ENCODE data around the gene PRR30.

Gene PRR30

GRCh38 chr2:27148801-27149439 is 9.7 kb upstream of the PRR30 start, which contains the start of gene TCF23:
Gene TCF23 (plus strand): TSS chr2:27149004. CDS start chr2:27149134, 130 bp downstream.
- H3K27me3 ChIP-seq (replicated peaks in 2 of 5; ENCODE audit: control insufficient read depth in 4 of 5, insufficient read depth in 5 of 5, low read length in 4 of 5): peaks cover 0 to 5% (median 0%) of the 10 kb centered on the region in 5 experiments
- no peaks in the 10 kb centered on the region for H3K4me1 ChIP-seq (ENCODE audit: control extremely low read depth in 1 of 4, control insufficient read depth in 4 of 4, insufficient read depth in 4 of 4, low read length in 3 of 4)
- DNase-seq: no peak
- POLR2A ChIA-PET: no interaction called here
- no peaks in the 10 kb centered on the region for H3K9me3 ChIP-seq (ENCODE audit: control extremely low read depth in 1 of 5, control insufficient read depth in 4 of 5, insufficient read depth in 2 of 5, low read depth in 1 of 5, low read length in 4 of 5)
- no peaks in the 10 kb centered on the region for H3K36me3 ChIP-seq (ENCODE audit: control insufficient read depth in 4 of 4, insufficient read depth in 4 of 4, low read length in 3 of 4)
- CTCF ChIA-PET: interaction anchor here (1.2 to 1.5 kb wide), 2 partner anchors 11 to 52 kb away, joined by 5 read pairs; no protein-coding TSS in a partner anchor
- 95% methylated on average over 12 of the region's 12 CpGs for WGBS (ENCODE audit: insufficient coverage)
- no peak within 1 kb of the TSS for H3K27ac ChIP-seq (ENCODE audit: insufficient read depth in 1 of 2, low read depth in 1 of 2, low read length in 2 of 2, poor library complexity in 1 of 2, severe bottlenecking in 2 of 2)
- no peak within 1 kb of the TSS for H3K4me3 ChIP-seq (ENCODE audit: control insufficient read depth in 1 of 7, extremely low read depth in 1 of 7, insufficient read depth in 4 of 7, low read depth in 2 of 7, low read length in 6 of 7)

GRCh38 chr2:27147935-27148334 is 8.7 kb upstream of the PRR30 start:
- POLR2A ChIA-PET: no interaction called here
- Histone ChIP-seq H3K4me3 (ENCODE audit: control insufficient read depth in 1 of 7, extremely low read depth in 1 of 7, insufficient read depth in 4 of 7, low read depth in 2 of 7, low read length in 6 of 7) (no peak overlapping the region), H3K36me3 (ENCODE audit: control insufficient read depth in 4 of 4, insufficient read depth in 4 of 4, low read length in 3 of 4) (no peaks in the 10 kb centered on the region), H3K9me3 (ENCODE audit: control extremely low read depth in 1 of 5, control insufficient read depth in 4 of 5, insufficient read depth in 2 of 5, low read depth in 1 of 5, low read length in 4 of 5) (no peaks in the 10 kb centered on the region), H3K27ac (ENCODE audit: insufficient read depth in 1 of 2, low read depth in 1 of 2, low read length in 2 of 2, poor library complexity in 1 of 2, severe bottlenecking in 2 of 2) (no peak overlapping the region), H3K27me3 (replicated peaks in 2 of 5; ENCODE audit: control insufficient read depth in 4 of 5, insufficient read depth in 5 of 5, low read length in 4 of 5) (peaks cover 0 to 5% (median 0%) of the 10 kb centered on the region in 5 experiments), H3K4me1 (ENCODE audit: control extremely low read depth in 1 of 4, control insufficient read depth in 4 of 4, insufficient read depth in 4 of 4, low read length in 3 of 4) (no peaks in the 10 kb centered on the region)
- DNase-seq: no peak
- 97% methylated on average over 6 of the region's 8 CpGs for WGBS (ENCODE audit: insufficient coverage)
- CTCF ChIA-PET: interaction anchor here (1.5 kb wide), 1 partner anchor 51 kb away, joined by 5 read pairs; no protein-coding TSS in a partner anchor

GRCh38 chr2:27145682-27146081 is 6.5 kb upstream of the PRR30 start:
- H3K9me3 ChIP-seq (ENCODE audit: control extremely low read depth in 1 of 5, control insufficient read depth in 4 of 5, insufficient read depth in 2 of 5, low read depth in 1 of 5, low read length in 4 of 5): no peaks in the 10 kb centered on the region
- H3K27me3 ChIP-seq (replicated peaks in 2 of 5; ENCODE audit: control insufficient read depth in 4 of 5, insufficient read depth in 5 of 5, low read length in 4 of 5): peaks cover 0 to 2% (median 0%) of the 10 kb centered on the region in 5 experiments
- H3K36me3 ChIP-seq (ENCODE audit: control insufficient read depth in 4 of 4, insufficient read depth in 4 of 4, low read length in 3 of 4): no peaks in the 10 kb centered on the region
- H3K27ac ChIP-seq (ENCODE audit: insufficient read depth in 1 of 2, low read depth in 1 of 2, low read length in 2 of 2, poor library complexity in 1 of 2, severe bottlenecking in 2 of 2): no peak overlapping the region
- no peak overlapping the region for H3K4me3 ChIP-seq (ENCODE audit: control insufficient read depth in 1 of 7, extremely low read depth in 1 of 7, insufficient read depth in 4 of 7, low read depth in 2 of 7, low read length in 6 of 7)
- no peak for DNase-seq
- H3K4me1 ChIP-seq (ENCODE audit: control extremely low read depth in 1 of 4, control insufficient read depth in 4 of 4, insufficient read depth in 4 of 4, low read length in 3 of 4): no peaks in the 10 kb centered on the region
- 100% methylated on average over 2 of the region's 2 CpGs for WGBS (ENCODE audit: insufficient coverage)
- ChIA-PET POLR2A (interaction anchor here (1.0 kb wide), 1 partner anchor 9 kb away, joined by 3 read pairs; no protein-coding TSS in a partner anchor), CTCF (interaction anchor here (1.4 to 1.7 kb wide), 4 partner anchors 9 to 46 kb away, joined by 3 to 4 read pairs (median 4); no protein-coding TSS in a partner anchor)

GRCh38 chr2:27143285-27143684 is 4.1 kb upstream of the PRR30 start:
- WGBS (ENCODE audit: insufficient coverage): 100% methylated on average over 1 of the region's 1 CpG
- peaks cover 0 to 2% (median 0%) of the 10 kb centered on the region in 5 experiments for H3K27me3 ChIP-seq (replicated peaks in 2 of 5; ENCODE audit: control insufficient read depth in 4 of 5, insufficient read depth in 5 of 5, low read length in 4 of 5)
- POLR2A ChIA-PET: no interaction called here
- no peak overlapping the region for H3K27ac ChIP-seq (ENCODE audit: insufficient read depth in 1 of 2, low read depth in 1 of 2, low read length in 2 of 2, poor library complexity in 1 of 2, severe bottlenecking in 2 of 2)
- H3K4me1 ChIP-seq (ENCODE audit: control extremely low read depth in 1 of 4, control insufficient read depth in 4 of 4, insufficient read depth in 4 of 4, low read length in 3 of 4): no peaks in the 10 kb centered on the region
- no peaks in the 10 kb centered on the region for H3K9me3 ChIP-seq (ENCODE audit: control extremely low read depth in 1 of 5, control insufficient read depth in 4 of 5, insufficient read depth in 2 of 5, low read depth in 1 of 5, low read length in 4 of 5)
- no peak overlapping the region for H3K4me3 ChIP-seq (ENCODE audit: control insufficient read depth in 1 of 7, extremely low read depth in 1 of 7, insufficient read depth in 4 of 7, low read depth in 2 of 7, low read length in 6 of 7)
- CTCF ChIA-PET: interaction anchor here (1.4 kb wide), 1 partner anchor 11 kb away, joined by 3 read pairs; no protein-coding TSS in a partner anchor
- DNase-seq: no peak
- no peaks in the 10 kb centered on the region for H3K36me3 ChIP-seq (ENCODE audit: control insufficient read depth in 4 of 4, insufficient read depth in 4 of 4, low read length in 3 of 4)

GRCh38 chr2:27138111-27138510 is 1.1 kb downstream of the PRR30 start:
- Histone ChIP-seq H3K9me3 (ENCODE audit: control extremely low read depth in 1 of 5, control insufficient read depth in 4 of 5, insufficient read depth in 2 of 5, low read depth in 1 of 5, low read length in 4 of 5) (no peaks in the 10 kb centered on the region), H3K27ac (ENCODE audit: insufficient read depth in 1 of 2, low read depth in 1 of 2, low read length in 2 of 2, poor library complexity in 1 of 2, severe bottlenecking in 2 of 2) (no peak overlapping the region), H3K27me3 (replicated peaks in 2 of 5; ENCODE audit: control insufficient read depth in 4 of 5, insufficient read depth in 5 of 5, low read length in 4 of 5) (no peaks in the 10 kb centered on the region), H3K4me3 (ENCODE audit: control insufficient read depth in 1 of 7, extremely low read depth in 1 of 7, insufficient read depth in 4 of 7, low read depth in 2 of 7, low read length in 6 of 7) (no peak overlapping the region), H3K36me3 (ENCODE audit: control insufficient read depth in 4 of 4, insufficient read depth in 4 of 4, low read length in 3 of 4) (peaks cover 0 to 2% (median under 1%) of the 10 kb centered on the region in 4 experiments), H3K4me1 (ENCODE audit: control extremely low read depth in 1 of 4, control insufficient read depth in 4 of 4, insufficient read depth in 4 of 4, low read length in 3 of 4) (peaks cover 5 to 17% (median 15%) of the 10 kb centered on the region in 4 experiments)
- ChIA-PET CTCF (no interaction called here), POLR2A (no interaction called here)
- DNase-seq: no peak
- WGBS (ENCODE audit: insufficient coverage): 95% methylated on average over 7 of the region's 7 CpGs

GRCh38 chr2:27137322-27137935 is 1.8 kb downstream of the PRR30 start:
- Histone ChIP-seq H3K36me3 (ENCODE audit: control insufficient read depth in 4 of 4, insufficient read depth in 4 of 4, low read length in 3 of 4) (peaks cover 0 to 9% (median 6%) of the 10 kb centered on the region in 4 experiments), H3K4me3 (ENCODE audit: control insufficient read depth in 1 of 7, extremely low read depth in 1 of 7, insufficient read depth in 4 of 7, low read depth in 2 of 7, low read length in 6 of 7) (no peak overlapping the region), H3K4me1 (ENCODE audit: control extremely low read depth in 1 of 4, control insufficient read depth in 4 of 4, insufficient read depth in 4 of 4, low read length in 3 of 4) (peaks cover 5 to 21% (median 18%) of the 10 kb centered on the region in 4 experiments), H3K27me3 (replicated peaks in 2 of 5; ENCODE audit: control insufficient read depth in 4 of 5, insufficient read depth in 5 of 5, low read length in 4 of 5) (no peaks in the 10 kb centered on the region), H3K27ac (ENCODE audit: insufficient read depth in 1 of 2, low read depth in 1 of 2, low read length in 2 of 2, poor library complexity in 1 of 2, severe bottlenecking in 2 of 2) (no peak overlapping the region), H3K9me3 (ENCODE audit: control extremely low read depth in 1 of 5, control insufficient read depth in 4 of 5, insufficient read depth in 2 of 5, low read depth in 1 of 5, low read length in 4 of 5) (no peaks in the 10 kb centered on the region)
- WGBS (ENCODE audit: insufficient coverage): 95% methylated on average over 20 of the region's 21 CpGs
- ChIA-PET POLR2A (no interaction called here), CTCF (no interaction called here)
- no peak for DNase-seq

GRCh38 chr2:27136751-27137150 is 2.5 kb downstream of the PRR30 start:
- POLR2A ChIA-PET: interaction anchor here (0.6 kb wide), 1 partner anchor 496 kb away, joined by 3 read pairs; no protein-coding TSS in a partner anchor
- Histone ChIP-seq H3K27me3 (replicated peaks in 2 of 5; ENCODE audit: control insufficient read depth in 4 of 5, insufficient read depth in 5 of 5, low read length in 4 of 5) (no peaks in the 10 kb centered on the region), H3K4me1 (ENCODE audit: control extremely low read depth in 1 of 4, control insufficient read depth in 4 of 4, insufficient read depth in 4 of 4, low read length in 3 of 4) (peaks cover 5 to 21% (median 18%) of the 10 kb centered on the region in 4 experiments), H3K27ac (ENCODE audit: insufficient read depth in 1 of 2, low read depth in 1 of 2, low read length in 2 of 2, poor library complexity in 1 of 2, severe bottlenecking in 2 of 2) (no peak overlapping the region), H3K36me3 (ENCODE audit: control insufficient read depth in 4 of 4, insufficient read depth in 4 of 4, low read length in 3 of 4) (peaks cover 0 to 16% (median 12%) of the 10 kb centered on the region in 4 experiments), H3K9me3 (ENCODE audit: control extremely low read depth in 1 of 5, control insufficient read depth in 4 of 5, insufficient read depth in 2 of 5, low read depth in 1 of 5, low read length in 4 of 5) (no peaks in the 10 kb centered on the region), H3K4me3 (ENCODE audit: control insufficient read depth in 1 of 7, extremely low read depth in 1 of 7, insufficient read depth in 4 of 7, low read depth in 2 of 7, low read length in 6 of 7) (no peak overlapping the region)
- no peak for DNase-seq
- CTCF ChIA-PET: no interaction called here
- 96% methylated on average over 6 of the region's 7 CpGs for WGBS (ENCODE audit: insufficient coverage)
